Ishikawa (cell line): Measurements from ENCODE around the gene SCFD2.

ENCODE experiments used
- CEBPB ChIP-seq: IDR thresholded peaks from 2 replicates; pipeline ENCODE4 v1.6.1; 2012
- CREB1 ChIP-seq: IDR thresholded peaks from 2 replicates; pipeline ENCODE4 v1.6.1; 2012; ENCODE audit warnings: low read depth
- EGR1 ChIP-seq: IDR thresholded peaks from 2 replicates; pipeline ENCODE4 v1.6.1; 2012
- EP300 ChIP-seq: IDR thresholded peaks from 2 replicates; pipeline ENCODE4 v1.6.1; 2012; ENCODE audit warnings: borderline replicate concordance
- FOXM1 ChIP-seq: IDR thresholded peaks from 2 replicates; pipeline ENCODE4 v1.6.1; 2012; ENCODE audit warnings: low read depth, borderline replicate concordance
- NFIC ChIP-seq: IDR thresholded peaks from 2 replicates; pipeline ENCODE4 v1.6.1; 2012
- RAD21 ChIP-seq: IDR thresholded peaks from 2 replicates; pipeline ENCODE4 v1.6.1; 2012; ENCODE audit warnings: low read depth
- TAF1 ChIP-seq: IDR thresholded peaks from 2 replicates; pipeline ENCODE4 v1.6.1; 2012; ENCODE audit warnings: low read depth, mild to moderate bottlenecking
- TCF12 ChIP-seq: IDR thresholded peaks from 2 replicates; pipeline ENCODE4 v1.6.1; 2012; ENCODE audit warnings: low read depth
- TEAD4 ChIP-seq: IDR thresholded peaks from 2 replicates; pipeline ENCODE4 v1.6.1; 2012
- YY1 ChIP-seq: IDR thresholded peaks from 2 replicates; pipeline ENCODE4 v1.6.1; 2012; ENCODE audit warnings: low read depth
- ZBTB7A ChIP-seq: IDR thresholded peaks from 2 replicates; pipeline ENCODE4 v1.6.1; 2012; ENCODE audit warnings: low read depth
- TF ChIP-seq, protein P1 (sequence below): IDR thresholded peaks from 2 replicates; pipeline ENCODE4 v1.6.1; 2012
- TF ChIP-seq, protein P2 (sequence below): IDR thresholded peaks from 2 replicates; pipeline ENCODE4 v1.6.1; 2012
- TF ChIP-seq, protein P3 (sequence below): IDR thresholded peaks from 2 replicates; pipeline ENCODE4 v1.6.1; 2012; ENCODE audit warnings: low read depth, mild to moderate bottlenecking

SCFD2 gene

DNA sequence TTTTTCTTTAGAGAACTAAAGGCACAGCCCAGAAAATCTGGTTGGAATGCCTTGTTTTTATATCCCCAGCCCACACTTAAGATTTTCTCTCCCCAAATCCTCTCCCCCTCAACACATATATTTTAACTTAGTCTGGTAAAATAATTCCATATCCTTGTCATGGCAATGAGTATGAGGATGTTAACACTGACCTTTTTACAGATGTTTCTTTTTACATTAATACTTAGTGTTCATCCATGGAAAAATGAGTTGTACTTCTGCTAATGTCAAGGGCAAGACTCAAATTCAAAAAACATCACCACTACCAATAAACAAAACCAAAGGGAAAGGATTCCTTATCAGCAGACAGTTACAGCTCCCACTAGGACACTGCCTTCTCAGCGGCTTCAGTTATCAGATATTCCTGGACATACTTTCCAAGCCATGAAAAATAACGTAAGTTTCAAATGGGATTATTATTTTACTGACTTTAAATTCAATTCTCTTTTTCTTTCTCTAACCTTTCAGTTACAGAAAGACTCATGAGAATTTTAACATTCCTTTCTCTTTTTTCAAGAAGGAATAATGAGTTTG, 420.4 kb downstream of the SCFD2 start:
- TF ChIP-seq TEAD4 = no peak
- TF ChIP-seq, protein P1, sequence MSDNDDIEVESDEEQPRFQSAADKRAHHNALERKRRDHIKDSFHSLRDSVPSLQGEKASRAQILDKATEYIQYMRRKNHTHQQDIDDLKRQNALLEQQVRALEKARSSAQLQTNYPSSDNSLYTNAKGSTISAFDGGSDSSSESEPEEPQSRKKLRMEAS = no peak

DNA sequence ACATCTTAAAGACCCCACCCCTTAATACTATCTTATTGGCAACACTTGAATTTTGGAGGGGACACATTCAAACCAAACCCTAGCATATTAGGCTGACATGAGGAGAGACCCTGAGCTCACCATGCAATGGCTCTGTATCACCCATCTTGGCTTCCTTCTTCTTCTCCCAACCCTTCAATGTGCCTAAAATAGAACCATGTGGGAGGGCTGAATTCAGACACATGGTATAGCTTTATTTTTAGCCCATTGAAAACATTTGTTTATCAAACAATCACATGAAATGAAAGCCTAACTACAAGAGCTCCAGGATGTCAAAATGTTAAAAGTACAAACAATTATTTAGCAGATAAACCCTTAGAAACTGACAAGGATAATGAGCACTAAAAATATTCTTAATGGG, 422.2 kb downstream of the SCFD2 start:
- TF ChIP-seq RAD21 (no peak), TEAD4 (no peak), CEBPB (no peak)
- TF ChIP-seq, protein P2, sequence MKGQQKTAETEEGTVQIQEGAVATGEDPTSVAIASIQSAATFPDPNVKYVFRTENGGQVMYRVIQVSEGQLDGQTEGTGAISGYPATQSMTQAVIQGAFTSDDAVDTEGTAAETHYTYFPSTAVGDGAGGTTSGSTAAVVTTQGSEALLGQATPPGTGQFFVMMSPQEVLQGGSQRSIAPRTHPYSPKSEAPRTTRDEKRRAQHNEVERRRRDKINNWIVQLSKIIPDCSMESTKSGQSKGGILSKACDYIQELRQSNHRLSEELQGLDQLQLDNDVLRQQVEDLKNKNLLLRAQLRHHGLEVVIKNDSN = no peak

DNA sequence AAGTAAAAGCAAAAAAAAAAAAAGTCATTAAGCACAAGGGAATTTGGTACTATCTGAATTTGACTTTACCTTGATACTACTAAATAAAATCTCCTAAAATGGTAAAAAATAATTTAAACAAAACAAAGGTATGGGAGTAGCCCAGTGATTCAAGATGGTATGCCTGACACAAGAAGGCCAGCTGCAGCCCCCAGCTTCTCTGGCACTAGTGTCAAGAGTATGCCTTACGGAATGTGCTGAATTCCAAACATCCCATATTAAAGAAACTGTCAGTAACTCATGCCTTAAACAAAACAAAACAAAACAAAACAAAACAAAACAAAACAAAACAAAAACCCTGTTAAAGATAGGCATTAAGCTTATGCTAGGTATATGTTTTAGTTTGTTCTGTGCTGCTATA, 422.9 kb downstream of the SCFD2 start:
- TF ChIP-seq ZBTB7A (no peak), EGR1 (no peak), FOXM1 (no peak), EP300 (no peak), NFIC (no peak), CREB1 (no peak), YY1 (no peak), RAD21 (no peak), TCF12 (no peak), TAF1 (no peak), TEAD4 (no peak), CEBPB (no peak)
- TF ChIP-seq, protein P2 = no peak
- TF ChIP-seq, protein P1 = no peak
- TF ChIP-seq, protein P3, sequence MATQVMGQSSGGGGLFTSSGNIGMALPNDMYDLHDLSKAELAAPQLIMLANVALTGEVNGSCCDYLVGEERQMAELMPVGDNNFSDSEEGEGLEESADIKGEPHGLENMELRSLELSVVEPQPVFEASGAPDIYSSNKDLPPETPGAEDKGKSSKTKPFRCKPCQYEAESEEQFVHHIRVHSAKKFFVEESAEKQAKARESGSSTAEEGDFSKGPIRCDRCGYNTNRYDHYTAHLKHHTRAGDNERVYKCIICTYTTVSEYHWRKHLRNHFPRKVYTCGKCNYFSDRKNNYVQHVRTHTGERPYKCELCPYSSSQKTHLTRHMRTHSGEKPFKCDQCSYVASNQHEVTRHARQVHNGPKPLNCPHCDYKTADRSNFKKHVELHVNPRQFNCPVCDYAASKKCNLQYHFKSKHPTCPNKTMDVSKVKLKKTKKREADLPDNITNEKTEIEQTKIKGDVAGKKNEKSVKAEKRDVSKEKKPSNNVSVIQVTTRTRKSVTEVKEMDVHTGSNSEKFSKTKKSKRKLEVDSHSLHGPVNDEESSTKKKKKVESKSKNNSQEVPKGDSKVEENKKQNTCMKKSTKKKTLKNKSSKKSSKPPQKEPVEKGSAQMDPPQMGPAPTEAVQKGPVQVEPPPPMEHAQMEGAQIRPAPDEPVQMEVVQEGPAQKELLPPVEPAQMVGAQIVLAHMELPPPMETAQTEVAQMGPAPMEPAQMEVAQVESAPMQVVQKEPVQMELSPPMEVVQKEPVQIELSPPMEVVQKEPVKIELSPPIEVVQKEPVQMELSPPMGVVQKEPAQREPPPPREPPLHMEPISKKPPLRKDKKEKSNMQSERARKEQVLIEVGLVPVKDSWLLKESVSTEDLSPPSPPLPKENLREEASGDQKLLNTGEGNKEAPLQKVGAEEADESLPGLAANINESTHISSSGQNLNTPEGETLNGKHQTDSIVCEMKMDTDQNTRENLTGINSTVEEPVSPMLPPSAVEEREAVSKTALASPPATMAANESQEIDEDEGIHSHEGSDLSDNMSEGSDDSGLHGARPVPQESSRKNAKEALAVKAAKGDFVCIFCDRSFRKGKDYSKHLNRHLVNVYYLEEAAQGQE = no peak

DNA sequence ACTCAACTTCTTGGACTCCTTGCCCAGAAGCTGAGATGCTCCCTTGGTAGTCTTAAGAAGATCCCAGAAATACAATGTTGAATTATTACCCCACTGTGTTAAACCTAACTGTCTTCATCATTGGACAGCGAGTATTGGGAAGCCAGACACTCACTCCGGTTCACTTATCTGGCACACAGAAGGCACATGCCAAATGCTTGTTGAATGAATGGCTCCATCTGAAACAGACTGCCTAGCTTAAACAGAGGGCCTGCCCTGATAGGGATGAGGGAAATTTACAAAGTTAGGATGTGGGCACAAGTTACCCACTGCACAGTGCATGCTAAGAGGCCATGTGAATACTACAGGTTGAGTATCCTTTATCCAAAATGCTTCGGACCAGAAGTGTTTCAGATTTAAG, 424.4 kb downstream of the SCFD2 start:
- no peak for TF ChIP-seq EP300
- TF ChIP-seq YY1 = no peak
- TF ChIP-seq FOXM1 = no peak
- TF ChIP-seq ZBTB7A = no peak
- TF ChIP-seq EGR1 = no peak
- no peak for TF ChIP-seq RAD21
- TF ChIP-seq, protein P1 = no peak
- TF ChIP-seq, protein P2 = no peak
- no peak for TF ChIP-seq TAF1
- TF ChIP-seq TEAD4 = no peak

DNA sequence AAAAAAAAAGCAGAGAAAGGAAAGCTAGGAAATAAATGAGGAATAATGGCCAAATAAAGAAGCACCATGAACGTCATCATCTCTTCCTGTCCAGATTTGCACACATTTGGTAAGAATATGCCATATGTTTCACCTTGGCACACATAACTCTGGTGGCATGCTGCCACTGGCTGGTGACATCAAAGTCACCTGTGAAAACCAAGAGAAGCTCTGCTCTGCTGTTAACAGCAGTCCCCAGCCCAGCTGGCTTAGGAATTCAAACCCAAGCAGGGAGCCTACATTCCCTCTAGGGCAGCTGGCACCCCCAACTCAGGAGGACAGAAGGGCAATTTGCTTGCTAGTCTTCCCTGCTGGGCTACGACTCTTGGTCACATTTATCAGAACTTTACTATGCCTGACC, 426.1 kb downstream of the SCFD2 start:
- TF ChIP-seq RAD21 (no peak), TCF12 (no peak), ZBTB7A (no peak), YY1 (no peak), EP300 (no peak), TAF1 (no peak), TEAD4 (no peak), CEBPB (no peak), FOXM1 (no peak), EGR1 (no peak)
- TF ChIP-seq, protein P3 = no peak
- TF ChIP-seq, protein P2 = no peak
